OCI-M2 (cell line): ENCODE data around the gene COQ8B.

Source experiments
- DNase-seq: peaks from one replicate; lab custom pipeline; 2025; ENCODE audit not compliant: unreplicated experiment; lab: John Stamatoyannopoulos, UW

The COQ8B gene

DNA sequence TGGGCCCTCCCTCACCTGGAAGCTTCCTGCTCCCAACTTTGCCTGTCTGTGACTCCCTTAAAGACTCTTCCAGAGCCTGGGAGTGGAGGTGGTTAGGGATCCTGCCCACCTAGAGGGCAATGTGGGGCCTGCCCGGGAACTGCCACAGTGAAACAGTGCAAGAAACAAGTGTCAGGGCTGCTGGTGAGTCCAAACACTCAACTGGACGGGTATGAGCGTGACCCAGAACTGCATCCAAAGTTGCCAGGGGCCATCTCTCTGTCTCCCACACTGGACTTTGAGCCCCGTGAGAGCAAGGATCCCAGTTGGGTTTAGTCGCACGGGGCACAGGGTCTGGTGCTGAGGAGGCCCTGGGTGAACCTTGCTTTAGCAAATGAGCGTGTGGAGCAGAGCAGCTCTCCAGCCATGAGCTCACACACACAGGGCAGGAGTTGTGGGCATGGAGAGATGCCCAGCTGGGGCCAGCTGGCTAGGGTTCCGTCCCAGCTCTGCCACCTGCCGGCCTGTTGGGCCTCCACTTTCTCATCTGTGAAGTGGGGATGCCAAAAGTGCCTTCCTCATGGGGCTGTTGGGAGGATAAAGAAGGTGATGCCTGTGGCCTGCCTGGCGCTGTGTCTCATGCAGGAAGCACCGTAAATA is 23.4 kb downstream of the COQ8B start:
- no peak for DNase-seq

- DNase-seq, result no peak
Observed at GRCh38 chr19:40692212-40692551, 24.5 kb downstream of the COQ8B start.

GRCh38 chr19:40691421-40692211 is 25.1 kb downstream of the COQ8B start:
- DNase-seq, result no peak

- DNase-seq, result peak; percentile 94
Observed at GRCh38 chr19:40690693-40691420, 25.8 kb downstream of the COQ8B start.

DNA sequence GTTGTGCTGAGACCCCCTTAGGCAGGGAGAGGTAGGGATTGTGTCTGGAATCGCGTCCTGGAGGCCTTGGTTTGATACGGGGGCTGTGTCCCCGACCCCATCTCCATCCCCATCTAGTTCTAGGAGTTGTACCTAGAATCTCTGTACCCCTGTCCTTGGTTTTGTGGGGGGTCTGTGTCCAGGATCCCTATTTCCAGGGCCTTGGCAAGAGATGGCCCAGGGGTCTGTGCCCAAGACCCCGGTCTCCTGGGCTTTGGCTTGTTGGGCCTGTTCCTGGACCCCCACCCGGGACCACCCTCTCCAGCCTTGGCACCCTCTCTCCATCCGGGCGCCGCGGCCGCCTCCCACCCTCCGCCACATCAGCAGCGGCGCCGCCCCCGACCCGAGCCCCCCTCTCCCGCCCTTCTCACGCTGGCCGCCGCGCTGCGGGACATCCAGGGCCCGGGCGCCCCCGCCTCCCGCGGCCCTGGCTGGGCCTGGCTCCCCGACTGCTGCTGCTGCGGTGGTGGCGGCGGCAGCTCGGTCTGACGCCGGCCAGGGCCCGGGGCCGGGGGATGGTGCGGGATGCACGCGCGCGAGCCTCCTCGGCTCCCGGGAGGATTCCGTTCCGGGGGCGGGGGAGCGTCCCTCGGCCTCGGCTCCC is 26.5 kb downstream of the COQ8B start, which contains the start of gene NUMBL:
Gene NUMBL, minus strand, starts transcription at position 602 of the 643 bp plus-strand sequence. Its CDS starts 168 bp downstream, at position 434.
- DNase-seq, result no peak

DNA sequence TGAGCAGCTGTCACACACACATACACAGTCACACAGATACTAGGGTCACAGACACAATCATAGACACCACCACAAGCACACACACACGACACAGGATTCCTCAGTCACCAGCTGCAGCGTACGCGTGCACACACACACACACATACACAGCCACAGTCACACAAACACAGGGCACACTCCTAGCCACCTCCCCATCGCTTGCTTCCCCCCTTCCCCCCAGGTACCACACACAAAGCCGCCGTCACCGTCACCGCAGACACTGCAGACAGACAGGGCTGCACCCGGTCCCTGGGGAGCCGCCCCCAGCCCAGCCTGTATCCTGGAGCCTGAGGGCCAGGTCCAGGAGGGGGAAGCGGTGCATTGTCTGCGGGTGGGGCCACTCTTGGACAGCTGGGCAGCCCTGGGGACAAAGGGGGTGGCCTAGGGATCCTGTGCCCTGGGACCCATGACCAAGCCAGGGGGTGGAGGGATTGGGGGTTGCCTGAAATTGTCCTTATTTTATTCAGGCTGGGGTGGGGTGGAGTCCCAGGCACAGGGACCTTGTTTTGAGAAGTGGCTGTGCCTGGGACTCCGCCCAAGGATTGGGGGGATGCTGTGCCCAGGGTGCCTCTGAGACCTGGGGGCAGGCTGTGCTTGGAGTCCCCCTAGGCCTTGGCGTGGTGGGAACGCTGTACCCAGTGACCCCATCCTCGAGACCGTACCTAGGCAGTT is 27.2 kb downstream of the COQ8B start:
- no peak for DNase-seq

DNA sequence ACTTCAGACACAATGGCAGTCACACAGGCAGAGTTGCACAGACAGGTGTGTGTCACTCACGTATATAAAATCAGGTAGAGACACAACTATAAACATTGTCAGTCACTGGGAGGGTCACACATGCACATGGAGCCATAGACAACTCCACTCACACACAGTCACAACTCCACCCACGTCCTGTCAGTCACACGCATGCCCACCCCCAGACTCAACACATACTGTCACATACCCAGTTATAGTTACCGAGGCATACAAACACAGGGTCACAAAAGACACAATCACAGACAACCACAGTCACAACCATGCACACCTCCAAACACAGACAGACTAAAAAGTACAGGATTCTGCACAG is 27.7 kb downstream of the COQ8B start:
- no peak for DNase-seq

DNA sequence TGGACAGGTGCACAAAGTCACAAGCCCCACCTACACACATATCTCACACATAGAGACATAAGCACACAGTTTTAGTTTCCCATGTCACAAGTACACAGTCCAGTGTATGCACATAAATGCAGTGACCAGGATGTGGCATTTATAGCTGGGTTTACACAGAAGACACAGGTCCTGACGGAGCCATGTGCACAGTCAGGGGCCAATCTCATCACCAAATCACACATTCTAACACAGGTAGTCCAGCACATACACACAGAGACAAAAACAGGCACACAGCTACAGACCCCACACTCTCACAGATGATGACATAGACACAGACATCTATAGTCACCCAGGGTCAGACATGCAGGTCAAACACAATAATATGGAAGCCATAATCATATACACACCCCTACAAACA is 28.4 kb downstream of the COQ8B start:
- no peak for DNase-seq

GRCh38 chr19:40687525-40688016 is 29.1 kb downstream of the COQ8B start:
- no peak for DNase-seq

DNA sequence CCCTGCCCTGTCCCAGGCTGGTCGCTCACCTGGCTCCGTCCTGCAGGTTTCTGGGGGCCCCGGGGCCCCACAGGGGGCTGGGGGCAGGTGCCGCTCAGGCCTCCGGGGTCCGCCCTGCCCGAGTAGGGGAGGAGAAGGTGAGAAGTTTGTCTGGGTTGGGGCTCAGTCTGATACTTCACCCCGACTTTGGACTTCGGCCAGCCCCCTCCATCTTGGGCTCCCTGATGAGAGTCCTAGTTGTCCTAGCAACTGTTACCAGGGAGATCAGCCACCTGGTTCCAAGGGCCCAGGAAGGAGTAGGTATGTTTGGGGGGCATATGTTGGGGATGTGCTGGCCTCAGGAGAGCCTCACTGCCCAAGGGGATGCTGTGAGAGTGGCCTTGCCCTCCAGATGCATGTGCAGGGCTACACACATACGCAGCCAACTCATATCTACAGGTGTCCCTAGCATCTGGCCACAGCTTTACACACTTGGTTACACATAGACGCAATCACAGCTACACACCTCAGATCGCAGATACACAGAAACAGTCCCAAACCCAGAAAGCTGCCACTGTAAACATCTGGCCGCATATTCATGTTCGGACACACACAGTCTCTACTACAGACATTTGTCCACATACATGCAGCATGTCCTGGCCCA is 29.7 kb downstream of the COQ8B start:
- DNase-seq, result no peak

GRCh38 chr19:40685563-40685962 is 31.1 kb downstream of the COQ8B start:
- no peak for DNase-seq

GRCh38 chr19:40685016-40685526 is 31.6 kb downstream of the COQ8B start:
- DNase-seq, result no peak

GRCh38 chr19:40684280-40684679 is 32.4 kb downstream of the COQ8B start:
- DNase-seq, result no peak

DNA sequence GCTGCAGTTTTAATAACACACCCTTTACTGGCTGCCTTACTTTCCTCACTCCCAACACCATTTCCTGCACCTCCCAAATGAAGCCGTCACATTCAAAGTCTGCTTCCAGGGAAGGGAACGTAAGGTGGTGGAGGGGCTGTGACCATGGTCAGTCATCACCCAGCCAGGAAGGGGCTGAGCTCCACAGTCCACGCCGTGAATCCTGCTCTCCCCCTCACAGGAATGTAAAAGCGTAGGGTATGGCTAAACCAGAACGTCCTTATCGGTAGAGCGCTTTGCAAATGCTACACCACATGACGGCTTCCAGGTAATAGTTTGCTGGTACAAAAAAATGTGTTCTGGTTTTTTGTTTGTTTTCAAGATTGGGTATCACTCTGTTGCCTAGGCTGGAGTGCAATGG is 33.2 kb downstream of the COQ8B start:
- no peak for DNase-seq

DNA sequence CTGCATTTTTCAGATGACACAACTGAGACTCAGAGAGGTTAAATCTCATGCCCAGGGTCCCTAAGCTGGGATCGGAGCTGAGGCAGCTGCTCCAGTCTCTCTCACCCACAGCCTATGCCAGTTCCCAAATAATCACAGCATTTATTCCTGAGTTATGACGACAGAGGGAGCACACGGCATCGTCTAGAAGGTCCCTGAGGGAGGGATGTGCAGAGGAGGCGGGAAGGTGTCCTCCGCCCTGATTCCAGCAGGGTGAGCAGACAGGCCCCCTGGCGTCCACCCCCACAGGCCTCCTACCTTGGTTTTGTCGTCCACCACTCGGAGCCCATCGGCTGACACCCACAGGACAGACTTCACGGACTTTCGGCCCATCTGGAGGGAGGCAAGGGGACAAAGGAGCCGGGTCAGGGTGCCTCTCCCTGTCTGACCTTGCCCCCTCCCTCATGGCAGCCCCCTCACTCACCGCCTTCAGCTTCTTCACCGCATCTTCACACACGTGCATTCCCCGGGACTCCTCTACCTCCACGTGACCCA is 34.2 kb downstream of the COQ8B start:
- DNase-seq, result no peak

- no peak for DNase-seq
Observed at GRCh38 chr19:40681039-40681438, 35.6 kb downstream of the COQ8B start.

- no peak for DNase-seq
Observed at GRCh38 chr19:40677156-40677555, 39.5 kb downstream of the COQ8B start.

DNA sequence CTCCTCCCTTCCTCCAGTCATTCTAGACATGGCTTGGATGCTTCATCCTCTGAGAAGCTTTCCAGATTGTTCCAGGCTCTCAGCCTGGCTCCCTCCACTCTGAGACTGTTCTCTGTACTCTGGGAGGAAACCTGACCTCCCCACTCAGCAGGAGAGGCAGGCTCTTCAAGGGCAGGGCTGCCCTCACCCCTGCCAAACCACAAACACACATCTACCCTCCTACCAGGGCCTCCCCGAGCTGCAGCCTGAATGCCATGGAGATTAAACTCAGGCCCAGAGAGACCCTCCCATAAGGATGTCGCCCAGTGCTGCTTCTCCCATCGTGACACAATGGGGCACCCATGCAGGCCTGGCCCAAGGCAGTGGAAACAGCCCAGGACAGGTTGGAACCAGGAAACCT is 42.4 kb downstream of the COQ8B start:
- DNase-seq, result no peak

DNA sequence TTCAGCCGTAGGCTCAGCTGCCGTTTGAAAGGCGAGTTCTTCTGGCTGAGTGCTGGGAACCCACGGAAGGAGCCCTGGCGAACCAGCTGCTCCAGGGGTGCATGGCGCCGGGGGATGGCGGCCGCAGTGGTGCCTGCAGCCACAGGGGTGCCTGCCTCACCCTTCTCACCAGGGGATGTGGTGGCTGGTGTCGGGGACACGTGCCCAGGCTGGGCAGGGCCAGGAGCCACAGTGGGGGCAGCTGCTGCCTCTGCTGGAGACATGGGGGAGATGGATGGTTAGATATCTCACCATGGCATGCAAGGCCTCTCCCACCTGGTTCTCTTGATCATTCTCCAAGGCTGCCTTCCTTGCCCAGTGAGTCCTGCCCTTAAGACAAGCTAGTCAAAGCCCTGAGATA is 43.3 kb downstream of the COQ8B start:
- DNase-seq, result no peak
